HepG2 (cell line): ENCODE data around the gene MRFAP1L1. TPM values are rescaled to one million over a fixed set of nuclear protein-coding genes. Genes with fewer than 3 reads are reported as not detected.

ENCODE experiments used
- ATAC-seq: fragments of 200-7000 bp; cut with Tn5 transposase; 3 replicates; pipeline ENCODE4 v1.9.1; 2020; ENCODE audit warnings: mild to moderate bottlenecking, moderate library complexity
- BruUV-seq: library from RNA; stranded (reverse); fragments of 400-500 nt; replicated peaks from 2 replicates; lab custom pipeline; 2021; lab: Mats Ljungman, UMichigan
- CTCF ChIA-PET: fragments of 300-600 bp; formaldehyde crosslinking; extraction: SDS; loops from one replicate; lab custom pipeline; 2021; ENCODE audit warnings: low total read pairs, inconsistent platforms, low intra/inter-chr PET ratio; lab: Yijun Ruan, JAX
- POLR2A ChIA-PET: fragments of 350-600 bp; sonication (Branson Sonifier 250); formaldehyde crosslinking; loops from one replicate; lab custom pipeline; 2020; ENCODE audit warnings: antibody characterized with exemption, inconsistent platforms; lab: Yijun Ruan, JAX
- DNase-seq: peaks from one replicate; pipeline ENCODE4 v3.0.0-alpha.2; 2015; ENCODE audit warnings: low spot score
- FAIRE-seq: peaks from 3 replicates; lab custom pipeline; 2011; peaks lifted over from hg19 to GRCh38; lab: Jason Lieb, UNC
- H2AFZ ChIP-seq: one replicate; pipeline ENCODE4 v1.6.1; 2011; ENCODE audit warnings: low read length, inconsistent platforms
- H3K27ac ChIP-seq: fragments of 300-600 bp; 3 replicates; pipeline ENCODE4 v1.8.0; 2011; ENCODE audit warnings: mixed run types, mild to moderate bottlenecking, mixed read lengths, low read length, inconsistent platforms; ENCODE audit not compliant: insufficient read depth; ENCODE audit errors: extremely low read length
- H3K27me3 ChIP-seq, 2 experiments: fragments of 200-600 bp in 1 of 2; 2 replicates in 1 of 2; 3 replicates in 1 of 2; pipeline versions ENCODE4 v1.6.0 to v1.8.0; 2011; ENCODE audit warnings: low read length in 2 of 2, mild to moderate bottlenecking in 2 of 2, moderate library complexity in 2 of 2, inconsistent platforms in 1 of 2; ENCODE audit not compliant: insufficient read depth in 2 of 2, control insufficient read depth in 1 of 2
- H3K36me3 ChIP-seq, 2 experiments: fragments of 200-600 bp in 1 of 2; replicated peaks in 1 of 2; 2 replicates in 1 of 2; 3 replicates in 1 of 2; pipeline versions ENCODE4 v1.5.1 to v1.8.0; 2011; ENCODE audit warnings: low read length in 2 of 2, inconsistent platforms in 1 of 2; ENCODE audit not compliant: insufficient read depth in 2 of 2, control insufficient read depth in 1 of 2
- H3K4me1 ChIP-seq: 2 replicates; pipeline ENCODE4 v1.5.1; 2012; ENCODE audit warnings: low read length, inconsistent platforms; ENCODE audit not compliant: insufficient read depth
- H3K4me2 ChIP-seq: 2 replicates; pipeline ENCODE4 v1.6.0; 2011; ENCODE audit warnings: low read depth, low read length, inconsistent platforms
- H3K4me3 ChIP-seq, 3 experiments: fragments of 200-600 bp in 1 of 3; sonication (generic), shearing (Covaris generic) in 1 of 3; replicated peaks in 1 of 3; 2 replicates each; pipeline ENCODE4 v1.5.1; 2011 to 2016; ENCODE audit warnings: low read length in 3 of 3, inconsistent platforms in 2 of 3, low read depth in 2 of 3, mild to moderate bottlenecking in 2 of 3, control low read depth in 1 of 3, mixed read lengths in 1 of 3; ENCODE audit not compliant: insufficient read depth in 1 of 3
- H3K79me2 ChIP-seq: one replicate; pipeline ENCODE4 v1.6.1; 2011; ENCODE audit warnings: low read length, inconsistent platforms; ENCODE audit not compliant: insufficient read depth
- H3K9ac ChIP-seq: 2 replicates; pipeline ENCODE4 v1.6.0; 2011; ENCODE audit warnings: mild to moderate bottlenecking, low read depth, low read length, inconsistent platforms; ENCODE audit not compliant: insufficient read depth
- H3K9me3 ChIP-seq: 2 replicates; pipeline ENCODE4 v1.5.1; 2012; ENCODE audit warnings: mild to moderate bottlenecking, low read length
- H4K20me1 ChIP-seq: 2 replicates; pipeline ENCODE4 v1.6.0; 2011; ENCODE audit warnings: inconsistent platforms, mild to moderate bottlenecking, low read length, moderate library complexity; ENCODE audit not compliant: insufficient read depth
- MAF1 ChIP-seq: sonication (generic); formaldehyde crosslinking; IDR thresholded peaks from 2 replicates; pipeline ENCODE4 v1.5.0; 2020; ENCODE audit warnings: missing genetic modification reagents, borderline replicate concordance
- MATR3 ChIP-seq: sonication (generic); formaldehyde crosslinking; IDR thresholded peaks from 2 replicates; pipeline ENCODE4 v1.4.0; 2020; ENCODE audit warnings: missing genetic modification reagents
- MZF1 ChIP-seq: sonication (generic); formaldehyde crosslinking; IDR thresholded peaks from 2 replicates; pipeline ENCODE4 v1.8.1; 2023; ENCODE audit warnings: mild to moderate bottlenecking, missing genetic modification reagents, borderline replicate concordance
- PAXIP1 ChIP-seq: sonication (generic); formaldehyde crosslinking; conservative IDR thresholded peaks from 2 replicates; pipeline ENCODE4 v1.4.0; 2020; ENCODE audit warnings: mild to moderate bottlenecking, missing genetic modification reagents, moderate library complexity
- STAG1 ChIP-seq: sonication (generic); formaldehyde crosslinking; IDR thresholded peaks from 2 replicates; pipeline ENCODE4 v1.4.0; 2020; ENCODE audit warnings: missing genetic modification reagents
- WGBS: methylation state at CpG from one replicate; pipeline ENCODE4 v1.1.6; 2017; ENCODE audit warnings: low lambda C conversion rate; 5-methylcytosine and 5-hydroxymethylcytosine counted together
- in situ Hi-C: cut with HindIII; loops from 2 replicates; pipeline ENCODE4 v1.10.0; 2017; ENCODE audit warnings: low pct_unique_long_range_greater_than_20kb; ENCODE audit not compliant: extremely low pct_ligation_motif_present
- intact Hi-C: fragments of 100-400 bp; cut with micrococcal nuclease; formaldehyde crosslinking; loops from one replicate; pipeline ENCODE4 v1.10.0; 2022; ENCODE audit not compliant: unreplicated experiment
- polyA plus RNA-seq, 8 experiments: library from polyadenylated mRNA; depleted of rRNA in 3 of 8; stranded (reverse) in 7 of 8; unstranded in 1 of 8; fragments of >200 nt; fragmentation: Illumina TruSeq in 4 of 8; extraction: Trizol in 4 of 8; gene quantifications; 2 replicates each; pipeline versions ENCODE4 v1.2.1 to v1.2.3, GENCODE V29; 2011 to 2016; ENCODE audit warnings: low read depth in 4 of 8, missing spikeins in 1 of 8, mixed read lengths in 1 of 8; ENCODE audit not compliant: insufficient read depth in 1 of 8
- total RNA-seq, 5 experiments: library from RNA; depleted of rRNA; stranded (reverse); fragments of >200 nt; fragmentation: Illumina TruSeq; extraction: Trizol; gene quantifications; 2 replicates each; pipeline ENCODE4 v1.2.3, GENCODE V29; 2016; ENCODE audit warnings: low read depth in 1 of 5
- TF ChIP-seq, protein P1 (sequence below): sonication (generic); formaldehyde crosslinking; IDR thresholded peaks from 2 replicates; pipeline ENCODE4 v1.5.0; 2020; ENCODE audit warnings: mild to moderate bottlenecking, missing genetic modification reagents, moderate library complexity

MRFAP1L1 gene
- total and polyA plus RNA-seq, 2 of the 13 experiments (the other 11 are each of a cell fraction or from before 2014, with no cell fraction given), result 44.8 to 76.6 TPM

- TF ChIP-seq PAXIP1 (peak; percentile 10; the same call in 1 of the 2 replicates), MATR3 (no peak), MZF1 (CRISPR knock-in tag) (no peak)
Observed at GRCh38 chr4:6746721-6747293, 37.1 kb upstream of the MRFAP1L1 start (continued).

DNA sequence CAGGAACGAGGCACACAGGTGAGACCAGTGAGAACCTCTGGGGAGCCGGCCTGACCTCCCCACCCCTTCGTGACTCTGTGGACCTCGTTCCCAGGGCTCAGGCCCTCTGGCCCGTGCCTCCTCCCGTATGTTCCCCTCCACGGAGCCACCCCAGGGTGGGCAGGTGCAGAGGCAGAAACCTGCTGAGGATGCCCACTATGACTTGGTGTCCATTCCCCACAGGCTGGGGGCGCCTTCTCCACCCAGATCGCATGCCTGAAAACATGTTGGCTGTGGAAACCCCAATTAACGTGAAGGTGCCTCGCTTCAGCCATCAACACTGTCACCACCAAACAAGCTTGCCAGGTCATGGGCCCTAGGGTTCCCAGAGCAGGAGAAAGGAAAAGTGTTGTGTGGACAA, 33.3 kb upstream of the MRFAP1L1 start:
- 72% methylated on average over 11 of the region's 11 CpGs for WGBS
- TF ChIP-seq STAG1 (CRISPR knock-in tag), result peak; percentile 44
- TF ChIP-seq, protein P1, sequence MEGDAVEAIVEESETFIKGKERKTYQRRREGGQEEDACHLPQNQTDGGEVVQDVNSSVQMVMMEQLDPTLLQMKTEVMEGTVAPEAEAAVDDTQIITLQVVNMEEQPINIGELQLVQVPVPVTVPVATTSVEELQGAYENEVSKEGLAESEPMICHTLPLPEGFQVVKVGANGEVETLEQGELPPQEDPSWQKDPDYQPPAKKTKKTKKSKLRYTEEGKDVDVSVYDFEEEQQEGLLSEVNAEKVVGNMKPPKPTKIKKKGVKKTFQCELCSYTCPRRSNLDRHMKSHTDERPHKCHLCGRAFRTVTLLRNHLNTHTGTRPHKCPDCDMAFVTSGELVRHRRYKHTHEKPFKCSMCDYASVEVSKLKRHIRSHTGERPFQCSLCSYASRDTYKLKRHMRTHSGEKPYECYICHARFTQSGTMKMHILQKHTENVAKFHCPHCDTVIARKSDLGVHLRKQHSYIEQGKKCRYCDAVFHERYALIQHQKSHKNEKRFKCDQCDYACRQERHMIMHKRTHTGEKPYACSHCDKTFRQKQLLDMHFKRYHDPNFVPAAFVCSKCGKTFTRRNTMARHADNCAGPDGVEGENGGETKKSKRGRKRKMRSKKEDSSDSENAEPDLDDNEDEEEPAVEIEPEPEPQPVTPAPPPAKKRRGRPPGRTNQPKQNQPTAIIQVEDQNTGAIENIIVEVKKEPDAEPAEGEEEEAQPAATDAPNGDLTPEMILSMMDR, result 0 out of 2 replicates have a peak, but pooled peaks have one; percentile 24
- TF ChIP-seq MAF1 (CRISPR knock-in tag), result no peak
- Histone ChIP-seq H3K9ac (no peak overlapping the region), H3K4me2 (no peak overlapping the region), H3K27ac (no peak overlapping the region), H3K4me3 (no peak overlapping the region), H2AFZ (no peak overlapping the region), H3K4me1 (peaks cover 23% of the 10 kb centered on the region), H3K27me3 (no peaks in the 10 kb centered on the region), H3K79me2 (no peaks in the 10 kb centered on the region), H4K20me1 (no peaks in the 10 kb centered on the region), H3K36me3 (no peaks in the 10 kb centered on the region), H3K9me3 (no peaks in the 10 kb centered on the region)
- intact Hi-C loops, result no loop called here
- BruUV-seq, result no TSS peak
- ChIA-PET CTCF (no interaction called here), POLR2A (interaction anchor here (0.6 kb wide), 1 partner anchor 10 kb away, joined by 3 read pairs; no protein-coding TSS in a partner anchor)
- DNase-seq (no peak), FAIRE-seq (no peak), ATAC-seq (no peak)
- in situ Hi-C loops, result no loop called here
